ENCODE results near the gene SLC5A12. TPM values are rescaled to one million over a fixed set of nuclear protein-coding genes. Genes with fewer than 3 reads are reported as not detected.

Gene SLC5A12, protein sequence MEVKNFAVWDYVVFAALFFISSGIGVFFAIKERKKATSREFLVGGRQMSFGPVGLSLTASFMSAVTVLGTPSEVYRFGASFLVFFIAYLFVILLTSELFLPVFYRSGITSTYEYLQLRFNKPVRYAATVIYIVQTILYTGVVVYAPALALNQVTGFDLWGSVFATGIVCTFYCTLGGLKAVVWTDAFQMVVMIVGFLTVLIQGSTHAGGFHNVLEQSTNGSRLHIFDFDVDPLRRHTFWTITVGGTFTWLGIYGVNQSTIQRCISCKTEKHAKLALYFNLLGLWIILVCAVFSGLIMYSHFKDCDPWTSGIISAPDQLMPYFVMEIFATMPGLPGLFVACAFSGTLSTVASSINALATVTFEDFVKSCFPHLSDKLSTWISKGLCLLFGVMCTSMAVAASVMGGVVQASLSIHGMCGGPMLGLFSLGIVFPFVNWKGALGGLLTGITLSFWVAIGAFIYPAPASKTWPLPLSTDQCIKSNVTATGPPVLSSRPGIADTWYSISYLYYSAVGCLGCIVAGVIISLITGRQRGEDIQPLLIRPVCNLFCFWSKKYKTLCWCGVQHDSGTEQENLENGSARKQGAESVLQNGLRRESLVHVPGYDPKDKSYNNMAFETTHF
- total RNA-seq = not detected in 2 replicates

DNA sequence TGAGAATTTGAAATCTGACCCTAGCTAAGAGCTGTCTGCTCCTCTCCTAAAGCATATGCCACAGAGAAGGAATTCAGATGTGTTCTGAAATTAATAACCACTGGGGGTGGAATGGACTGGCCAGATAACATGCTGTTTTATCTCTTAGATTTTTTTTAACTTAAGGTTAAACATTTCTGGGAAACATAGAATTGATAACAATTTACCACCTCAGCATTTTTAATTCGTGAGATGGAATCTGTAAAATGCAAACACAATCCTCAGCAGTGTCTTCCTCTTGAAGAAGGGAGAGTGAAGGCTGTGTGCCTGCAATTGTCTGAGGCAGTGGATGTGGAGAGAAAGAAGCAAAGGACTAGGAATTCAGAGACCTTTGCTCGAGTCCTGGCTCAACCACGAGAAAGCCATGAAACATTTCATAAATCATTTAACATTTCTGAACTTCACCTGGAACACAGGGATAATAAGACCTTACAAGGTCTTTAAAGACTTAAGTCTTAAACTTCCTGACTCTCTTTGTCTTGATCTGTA lies at the start of gene SLC5A12:
Gene SLC5A12 (minus strand): TSS at position 113 of the 528 bp plus-strand sequence. CDS start 346 bp downstream, outside the sequence.

Other genes with a start within 250 kb of the SLC5A12 start
- gene MUC15, start 149.8 kb downstream of the SLC5A12 start, total RNA-seq = not detected in 2 replicates